ENCODE results near the gene PDE4D.

The PDE4D gene

DNA sequence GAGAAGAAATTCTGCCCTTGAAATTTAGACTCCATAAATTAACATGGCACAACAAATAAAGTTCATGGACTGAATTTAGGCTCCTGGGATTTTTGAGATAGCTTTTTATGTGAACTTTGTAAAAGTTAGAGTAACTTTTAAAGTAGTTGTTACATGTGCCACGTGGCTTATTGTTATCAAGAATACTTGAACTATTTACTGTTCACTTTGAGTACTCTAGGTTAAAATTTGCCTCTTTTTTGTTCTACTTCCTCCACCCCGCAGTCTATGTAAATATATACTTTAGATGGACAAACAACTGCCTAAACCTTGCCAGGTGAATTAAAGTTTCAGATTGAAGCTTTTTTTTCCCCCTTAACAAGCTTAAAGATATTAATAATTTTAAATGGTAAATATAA is 852.7 kb downstream of the PDE4D start:
- in situ Hi-C loops (cut with MboI; ENCODE audit: low pct_unique_long_range_greater_than_20kb, low sequenced_read_pairs) = no loop called here
- no peak for DNase-seq

DNA sequence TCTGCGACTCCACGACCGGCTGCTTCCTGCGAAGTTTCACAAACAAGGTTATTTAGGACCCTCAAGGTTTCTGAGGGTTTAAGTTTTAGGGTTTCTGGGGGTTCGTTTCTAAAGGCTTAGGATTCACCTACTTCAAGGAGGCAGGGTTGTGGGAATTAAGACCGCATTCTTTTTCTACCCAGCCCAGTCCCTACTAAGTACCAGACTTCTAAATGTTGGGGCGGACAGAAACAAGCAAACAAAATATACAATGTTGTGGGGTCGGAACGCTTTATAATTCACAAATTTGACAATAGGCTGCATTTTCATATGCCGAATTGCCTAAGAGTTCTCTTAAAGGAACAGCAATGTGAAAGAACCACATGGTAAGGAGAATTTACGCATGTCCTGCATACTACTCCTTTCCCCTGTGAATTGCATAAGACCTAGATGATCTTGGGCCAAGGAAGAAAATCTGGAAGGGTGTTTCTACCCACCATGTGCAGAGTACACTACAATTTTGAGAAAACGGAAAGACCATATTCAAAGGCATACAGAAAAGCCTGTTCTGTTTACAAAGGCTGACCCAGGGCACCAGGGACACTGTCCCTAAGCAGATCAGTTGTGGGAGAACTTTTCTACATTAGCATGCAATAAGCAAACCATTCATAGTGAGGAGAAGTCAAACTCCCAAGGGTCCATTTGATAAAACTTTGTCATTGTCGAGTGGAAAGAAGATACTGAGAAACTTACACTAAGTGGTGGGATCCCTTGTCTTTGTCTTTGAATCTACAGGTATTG is 853.3 kb downstream of the PDE4D start:
- in situ Hi-C loops (cut with MboI; ENCODE audit: low pct_unique_long_range_greater_than_20kb, low sequenced_read_pairs) = no loop called here
- peak; percentile 59 for DNase-seq

DNA sequence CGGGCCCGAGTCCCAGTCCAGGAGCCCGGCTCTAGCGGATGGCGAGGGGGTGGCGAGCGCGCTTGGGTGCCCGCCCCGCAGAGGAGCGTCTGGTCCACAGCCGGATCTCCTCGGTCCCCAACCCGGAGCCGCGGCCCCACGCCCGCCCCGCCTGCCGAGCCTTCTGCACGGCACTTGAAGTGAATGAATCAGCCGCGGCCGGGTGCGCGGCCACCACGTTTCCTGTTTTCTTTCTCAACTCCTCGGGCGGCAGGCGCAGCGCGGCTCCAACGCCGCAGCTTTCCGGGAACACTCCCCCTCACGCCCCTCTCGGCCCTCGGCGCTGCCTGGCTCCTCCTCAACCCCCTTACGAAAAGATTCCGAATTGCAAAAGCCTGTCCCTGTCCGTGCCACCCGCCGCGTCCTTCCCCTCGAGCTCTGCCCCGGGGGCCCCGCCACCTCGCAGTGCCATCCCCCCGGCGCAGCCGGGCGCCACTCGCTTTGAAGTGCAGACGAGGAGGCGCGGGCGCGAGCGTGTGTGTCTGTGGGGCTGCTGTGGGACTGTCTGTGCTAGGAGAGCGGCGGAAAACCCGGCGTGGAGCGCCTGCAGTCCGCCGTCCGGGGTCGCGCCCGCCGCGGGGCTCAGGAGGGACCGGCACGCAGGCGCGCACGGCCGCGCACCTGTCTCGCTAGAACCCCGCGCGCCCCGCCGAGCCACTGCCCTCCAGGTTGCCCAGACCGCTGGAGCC is 854.1 kb downstream of the PDE4D start:
- in situ Hi-C loops (cut with MboI; ENCODE audit: low pct_unique_long_range_greater_than_20kb, low sequenced_read_pairs) = no loop called here
- peak; percentile 98 for DNase-seq

DNA sequence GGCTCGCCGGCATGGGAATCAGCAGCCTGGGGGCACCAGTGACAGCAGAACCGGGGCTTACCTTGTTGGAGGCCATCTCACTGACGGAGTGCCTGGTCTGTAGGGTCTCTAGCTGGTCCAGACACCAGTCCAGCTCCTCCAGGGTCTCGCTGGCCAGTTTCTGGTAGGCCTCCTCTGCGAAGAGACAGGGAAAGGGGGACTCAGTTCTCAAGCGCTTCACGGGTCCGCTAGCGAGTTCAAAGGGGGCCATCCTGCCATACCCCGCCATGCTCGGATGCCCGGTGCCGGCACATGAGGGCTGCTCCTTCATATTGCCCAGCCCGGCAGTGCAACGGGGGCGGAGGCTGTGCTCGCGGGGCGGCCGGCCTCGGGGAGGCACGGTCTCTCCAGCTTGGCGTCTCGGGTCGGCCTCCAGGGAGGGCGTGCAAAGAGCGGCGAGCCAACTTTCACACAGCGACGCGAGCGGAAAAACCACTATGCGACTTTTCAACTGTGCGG is 854.7 kb downstream of the PDE4D start:
- in situ Hi-C loops (cut with MboI; ENCODE audit: low pct_unique_long_range_greater_than_20kb, low sequenced_read_pairs) = no loop called here
- no peak for DNase-seq

GRCh38 chr5:59037941-59038797 is 855.4 kb downstream of the PDE4D start:
- DNase-seq = peak; percentile 57
- in situ Hi-C loops (cut with MboI; ENCODE audit: low pct_unique_long_range_greater_than_20kb, low sequenced_read_pairs) = no loop called here

DNA sequence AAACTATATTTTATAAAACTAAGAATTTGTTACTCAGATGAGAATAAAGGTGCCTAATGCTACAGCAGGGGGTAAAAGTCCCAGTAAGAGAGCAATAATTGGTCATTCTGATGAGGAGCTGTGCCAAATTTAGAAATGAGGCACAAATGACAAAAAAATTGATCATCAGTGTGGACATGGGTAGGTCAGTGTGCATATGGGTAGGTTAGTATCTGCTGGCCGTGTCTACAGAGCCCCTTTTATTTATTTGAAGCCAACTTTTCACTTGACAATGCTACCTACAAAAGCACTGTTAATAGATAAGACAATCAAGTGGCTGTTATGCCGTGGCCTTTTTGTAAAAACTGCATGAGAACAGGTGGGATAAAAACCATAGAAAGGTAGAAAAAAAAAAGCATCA is 856.1 kb downstream of the PDE4D start:
- in situ Hi-C loops (cut with MboI; ENCODE audit: low pct_unique_long_range_greater_than_20kb, low sequenced_read_pairs) = no loop called here
- DNase-seq = peak; percentile 21

DNA sequence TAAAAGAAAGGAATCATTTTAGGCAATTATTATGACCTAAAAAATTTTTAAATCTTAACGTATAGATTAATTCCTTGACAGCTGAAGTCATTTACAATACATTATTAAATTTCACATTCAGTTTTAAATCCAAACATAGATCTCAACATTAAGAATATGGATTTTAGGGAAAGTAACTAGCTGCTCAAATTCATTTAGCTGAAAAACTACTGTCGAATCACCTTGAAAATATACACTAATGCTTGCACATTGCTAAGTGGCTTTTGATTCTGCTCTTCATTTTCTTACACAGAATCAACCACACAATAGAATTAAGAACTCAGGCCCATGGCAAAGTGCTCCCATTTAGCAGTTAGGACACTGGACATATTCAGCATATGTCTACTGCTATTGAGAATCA is 856.5 kb downstream of the PDE4D start:
- no peak for DNase-seq

DNA sequence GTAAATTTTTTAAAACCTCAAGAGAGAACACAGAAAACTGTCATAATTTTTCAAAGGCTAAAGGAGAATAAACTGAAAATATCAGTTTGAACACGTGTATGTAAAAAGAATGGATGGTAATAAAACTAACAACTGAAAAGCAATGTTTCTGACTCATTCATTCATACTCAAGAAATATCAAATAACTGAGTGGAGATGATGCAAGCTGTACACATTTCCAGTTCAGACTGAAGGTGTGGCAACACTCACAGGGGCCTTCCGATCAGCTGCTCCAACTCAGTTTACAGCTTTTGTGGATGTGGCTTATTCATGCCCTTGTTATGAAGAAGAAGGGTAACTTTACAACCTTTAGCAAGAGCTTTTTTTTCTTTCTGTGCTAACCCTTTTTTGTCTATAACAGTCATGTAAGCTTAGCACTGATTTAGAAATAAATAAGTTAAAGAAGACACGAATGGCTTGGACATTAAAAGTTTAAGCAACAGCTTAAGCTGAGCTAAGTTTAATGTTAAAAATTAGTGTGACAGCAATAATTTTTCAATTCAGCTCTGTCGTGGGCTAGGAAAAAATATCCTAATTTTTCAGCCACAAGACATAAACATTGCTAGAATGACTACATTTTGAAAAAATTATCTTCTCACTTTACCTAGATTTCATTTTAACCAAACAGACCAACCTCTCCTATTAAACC is 857.1 kb downstream of the PDE4D start:
- peak; percentile 53 for DNase-seq
- in situ Hi-C loops (cut with MboI; ENCODE audit: low pct_unique_long_range_greater_than_20kb, low sequenced_read_pairs) = no loop called here

More for the DNA sequence above, 856.5 kb downstream of the PDE4D start:
- in situ Hi-C loops (cut with MboI; ENCODE audit: low pct_unique_long_range_greater_than_20kb, low sequenced_read_pairs) = no loop called here

DNA sequence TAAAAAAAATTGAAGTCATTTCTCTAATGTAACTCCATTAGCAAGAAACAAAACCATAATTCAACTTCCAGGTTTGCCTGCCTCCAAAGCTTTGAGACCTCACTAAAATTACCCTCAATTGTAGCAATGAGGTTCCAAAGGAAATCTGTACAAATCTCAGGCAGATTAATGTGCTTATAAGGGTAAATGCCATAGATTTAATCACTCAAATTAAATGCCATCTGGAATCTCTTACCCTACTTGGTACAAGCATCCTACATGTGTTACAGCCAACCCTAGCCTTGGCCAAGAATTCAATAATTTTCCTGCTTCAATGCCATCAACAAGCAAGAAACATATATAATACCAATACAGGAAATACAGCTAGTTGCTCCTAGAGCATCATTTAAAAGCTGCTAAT is 857.8 kb downstream of the PDE4D start:
- no peak for DNase-seq
- in situ Hi-C loops (cut with MboI; ENCODE audit: low pct_unique_long_range_greater_than_20kb, low sequenced_read_pairs) = no loop called here

DNA sequence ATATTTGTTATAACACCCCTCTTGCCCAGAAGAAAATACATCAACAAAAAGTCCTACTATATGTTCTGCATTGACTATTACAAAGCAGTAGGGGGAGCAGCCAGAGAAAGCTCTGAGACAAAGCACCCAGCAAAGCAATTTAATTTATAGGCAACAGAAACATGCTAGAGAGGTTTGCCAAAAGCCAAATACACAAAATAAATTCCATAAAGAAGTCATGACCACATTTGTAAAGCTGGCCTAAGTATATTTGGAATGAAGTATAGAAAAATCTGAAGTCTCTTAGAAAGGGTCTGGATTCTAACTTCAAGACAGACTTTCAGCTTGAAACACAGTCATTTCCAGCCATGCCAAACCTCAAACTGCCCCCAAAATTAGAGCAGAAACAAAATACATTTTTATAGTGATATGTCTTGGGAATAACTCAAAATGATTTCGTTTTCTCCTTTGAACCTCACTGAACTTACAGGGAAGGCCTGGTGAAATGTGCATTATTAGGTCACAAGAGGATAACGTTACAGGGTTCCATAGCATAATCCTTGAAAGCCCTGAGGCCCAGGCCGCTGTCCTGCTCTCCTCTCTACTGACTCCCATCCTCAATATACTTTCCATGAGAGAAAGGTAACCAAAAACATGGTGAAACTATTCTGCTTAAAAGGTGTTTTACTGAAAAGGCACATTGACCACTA is 858.9 kb downstream of the PDE4D start:
- in situ Hi-C loops (cut with MboI; ENCODE audit: low pct_unique_long_range_greater_than_20kb, low sequenced_read_pairs) = no loop called here
- DNase-seq = peak; percentile 50

GRCh38 chr5:59027145-59027907 is 866.2 kb downstream of the PDE4D start:
- DNase-seq = no peak
- in situ Hi-C loops (cut with MboI; ENCODE audit: low pct_unique_long_range_greater_than_20kb, low sequenced_read_pairs) = no loop called here

GRCh38 chr5:59025734-59026133 is 867.8 kb downstream of the PDE4D start:
- in situ Hi-C loops (cut with MboI; ENCODE audit: low pct_unique_long_range_greater_than_20kb, low sequenced_read_pairs) = no loop called here
- no peak for DNase-seq

DNA sequence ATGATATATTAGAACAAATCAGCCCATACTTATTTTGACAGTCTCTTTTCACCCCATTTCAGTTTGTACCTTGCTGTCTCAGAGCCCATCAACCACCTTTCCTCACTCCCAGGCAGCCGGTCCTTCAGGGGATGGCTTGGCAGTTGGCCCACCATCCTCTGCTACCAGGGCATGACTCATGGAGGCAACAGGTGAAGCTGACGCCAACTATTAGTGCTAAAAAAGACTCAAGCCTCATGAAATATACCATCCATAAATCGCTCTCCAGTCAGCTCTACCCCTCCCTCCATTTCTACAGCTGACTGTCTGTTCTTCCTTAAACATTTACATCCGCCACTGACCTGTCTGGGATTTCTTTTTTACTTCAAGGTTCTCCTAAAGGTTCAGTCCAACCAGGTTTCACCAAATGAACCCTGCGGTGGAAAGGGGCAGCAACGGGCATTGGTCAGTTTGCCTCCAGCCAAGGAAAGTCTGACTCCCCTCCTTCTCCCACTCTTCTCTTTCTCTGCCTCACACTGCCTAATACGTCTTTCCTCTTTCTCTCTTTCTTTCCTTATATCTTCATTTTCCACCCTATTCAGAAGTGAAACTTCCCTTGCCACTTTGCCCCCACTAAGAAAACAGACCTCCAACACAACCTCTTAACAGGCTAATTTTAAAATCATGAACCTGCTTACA is 871.5 kb downstream of the PDE4D start:
- in situ Hi-C loops (cut with MboI; ENCODE audit: low pct_unique_long_range_greater_than_20kb, low sequenced_read_pairs) = no loop called here
- DNase-seq = no peak

DNA sequence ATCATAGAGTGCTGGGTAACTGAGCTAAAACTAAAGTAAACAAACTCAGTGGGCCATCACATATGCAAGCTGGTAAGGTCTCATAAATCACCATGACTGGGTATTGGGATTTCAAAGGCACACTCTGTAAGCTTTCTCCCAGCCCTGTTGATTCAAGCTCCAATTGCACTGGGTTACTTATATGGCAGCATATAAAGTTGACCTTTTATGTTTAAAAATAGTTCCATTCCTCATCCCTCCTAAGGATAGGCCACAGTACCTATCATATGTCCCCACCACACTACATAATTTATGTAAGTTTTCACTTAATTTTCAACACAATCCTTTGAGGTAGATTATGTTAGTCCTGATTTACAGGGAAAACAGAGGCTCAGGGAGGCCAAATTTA is 872.2 kb downstream of the PDE4D start:
- DNase-seq = no peak
- in situ Hi-C loops (cut with MboI; ENCODE audit: low pct_unique_long_range_greater_than_20kb, low sequenced_read_pairs) = no loop called here

DNA sequence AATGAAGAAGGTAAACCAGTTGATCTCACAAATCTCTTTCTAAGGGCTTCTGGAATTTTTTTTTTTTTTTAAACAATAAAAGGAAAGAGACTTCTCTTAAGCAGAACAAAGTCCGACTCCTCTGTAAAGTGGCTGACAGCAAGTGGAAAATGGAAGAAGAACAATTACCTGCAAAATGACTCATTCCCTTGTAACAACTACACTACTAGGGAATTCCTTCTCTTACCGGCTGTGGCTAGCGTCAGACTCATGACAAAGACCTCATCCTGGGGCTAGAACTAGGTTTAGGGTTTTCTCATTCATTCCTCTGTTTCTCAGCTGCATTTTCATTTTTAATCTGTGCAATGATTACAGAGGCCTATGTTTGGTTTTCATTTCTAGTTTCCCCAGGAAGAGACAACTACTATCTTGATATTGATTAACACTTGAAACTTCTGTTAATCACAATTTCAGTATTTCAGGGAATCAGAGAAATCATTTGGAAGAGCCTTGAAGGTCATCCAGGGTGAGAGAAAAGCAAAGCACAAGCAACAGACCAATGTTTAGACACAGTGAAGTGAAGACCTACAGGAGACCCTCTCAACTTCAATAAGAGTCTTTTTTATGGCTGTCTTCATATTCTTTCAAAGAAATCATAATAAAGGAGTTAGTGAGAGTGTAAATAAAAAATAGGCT is 872.8 kb downstream of the PDE4D start:
- DNase-seq = no peak

DNA sequence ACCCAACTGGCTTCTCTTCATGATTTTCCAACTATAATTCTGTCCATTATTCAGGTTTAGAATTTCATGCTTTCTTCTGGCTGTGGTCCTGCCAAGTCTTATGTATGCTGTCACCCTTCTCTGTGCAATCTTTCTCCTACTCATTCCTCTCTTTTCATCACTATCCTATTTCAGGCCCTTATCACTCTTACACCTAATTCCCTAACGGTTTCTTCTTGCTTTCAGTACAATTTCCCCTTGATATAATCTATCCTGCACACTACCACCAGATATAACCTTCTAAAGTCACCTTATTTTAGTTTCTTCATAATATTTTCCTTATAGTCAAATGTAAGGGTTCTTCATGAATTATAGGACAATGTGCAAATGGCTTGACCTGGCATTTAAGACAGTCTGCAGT is 874.4 kb downstream of the PDE4D start:
- in situ Hi-C loops (cut with MboI; ENCODE audit: low pct_unique_long_range_greater_than_20kb, low sequenced_read_pairs) = no loop called here
- DNase-seq = no peak

More for the DNA sequence above, 872.8 kb downstream of the PDE4D start:
- in situ Hi-C loops (cut with MboI; ENCODE audit: low pct_unique_long_range_greater_than_20kb, low sequenced_read_pairs) = no loop called here

GRCh38 chr5:59016925-59017324 is 876.6 kb downstream of the PDE4D start:
- in situ Hi-C loops (cut with MboI; ENCODE audit: low pct_unique_long_range_greater_than_20kb, low sequenced_read_pairs) = no loop called here

More at GRCh38 chr5:59016925-59017324, 876.6 kb downstream of the PDE4D start:
- no peak for DNase-seq
